ENCODE measurements around the gene ARF4.

Gene ARF4

GRCh38 chr3:57545636-57546268 is 51.4 kb downstream of the ARF4 start:
- Histone ChIP-seq H2AFZ (no peak overlapping the region), H3K9me3 (ENCODE audit: control insufficient read depth, low read length) (no peaks in the 10 kb centered on the region), H3K4me3 (ENCODE audit: low read depth, low read length) (no peak overlapping the region), H3K27me3 (ENCODE audit: control insufficient read depth, insufficient read depth, low read length) (no peaks in the 10 kb centered on the region), H3K79me2 (no peaks in the 10 kb centered on the region), H3K9ac (no peak overlapping the region), H3K27ac (no peak overlapping the region), H3K4me2 (ENCODE audit: low read length) (no peak overlapping the region), H3K36me3 (ENCODE audit: control insufficient read depth, insufficient read depth, low read length) (no peaks in the 10 kb centered on the region), H3K4me1 (peaks cover 5% of the 10 kb centered on the region)
- no peak for TF ChIP-seq CTCF (IDR thresholded peaks at IDR 0.05)

- Histone ChIP-seq H3K27me3 (ENCODE audit: control insufficient read depth, insufficient read depth, low read length) (no peaks in the 10 kb centered on the region), H3K79me2 (no peaks in the 10 kb centered on the region), H3K4me2 (ENCODE audit: low read length) (peak within 1 kb of the TSS; percentile 93), H3K4me1 (peaks cover 5% of the 10 kb centered on the region), H3K27ac (peak within 1 kb of the TSS; percentile 53), H3K4me3 (ENCODE audit: low read depth, low read length) (peak within 1 kb of the TSS; percentile 61), H3K9me3 (ENCODE audit: control insufficient read depth, low read length) (no peaks in the 10 kb centered on the region), H3K9ac (no peak within 1 kb of the TSS), H3K36me3 (ENCODE audit: control insufficient read depth, insufficient read depth, low read length) (no peaks in the 10 kb centered on the region), H2AFZ (peak within 1 kb of the TSS; percentile 67)
- no peak for TF ChIP-seq CTCF (IDR thresholded peaks at IDR 0.05)
Measured at GRCh38 chr3:57544181-57545125, 52.7 kb downstream of the ARF4 start, which contains the start of gene DNAH12. Gene DNAH12 (minus strand): TSS chr3:57544344. CDS start chr3:57542870, 1,474 bp downstream.

- no peak overlapping the region for H3K4me2 ChIP-seq (ENCODE audit: low read length)
- no peaks in the 10 kb centered on the region for H3K27me3 ChIP-seq (ENCODE audit: control insufficient read depth, insufficient read depth, low read length)
- no peaks in the 10 kb centered on the region for H3K9me3 ChIP-seq (ENCODE audit: control insufficient read depth, low read length)
- no peak overlapping the region for H3K4me3 ChIP-seq (ENCODE audit: low read depth, low read length)
- H3K36me3 ChIP-seq (ENCODE audit: control insufficient read depth, insufficient read depth, low read length), result no peaks in the 10 kb centered on the region
- no peak overlapping the region for H2AFZ ChIP-seq
- H3K9ac ChIP-seq, result no peak overlapping the region
- no peak overlapping the region for H3K27ac ChIP-seq
- no peaks in the 10 kb centered on the region for H3K79me2 ChIP-seq
- TF ChIP-seq CTCF (IDR thresholded peaks at IDR 0.05), result no peak
- H3K4me1 ChIP-seq, result no peaks in the 10 kb centered on the region
Measured at GRCh38 chr3:57538465-57538864, 58.7 kb downstream of the ARF4 start.

- no peaks in the 10 kb centered on the region for H3K79me2 ChIP-seq
- no peak overlapping the region for H2AFZ ChIP-seq
- H3K4me3 ChIP-seq (ENCODE audit: low read depth, low read length), result no peak overlapping the region
- H3K27ac ChIP-seq, result no peak overlapping the region
- H3K4me2 ChIP-seq (ENCODE audit: low read length), result no peak overlapping the region
- no peaks in the 10 kb centered on the region for H3K27me3 ChIP-seq (ENCODE audit: control insufficient read depth, insufficient read depth, low read length)
- TF ChIP-seq CTCF (IDR thresholded peaks at IDR 0.05), result no peak
- H3K36me3 ChIP-seq (ENCODE audit: control insufficient read depth, insufficient read depth, low read length), result no peaks in the 10 kb centered on the region
- no peaks in the 10 kb centered on the region for H3K9me3 ChIP-seq (ENCODE audit: control insufficient read depth, low read length)
- H3K4me1 ChIP-seq, result no peaks in the 10 kb centered on the region
- H3K9ac ChIP-seq, result no peak overlapping the region
Measured at GRCh38 chr3:57530071-57530608, 67.0 kb downstream of the ARF4 start.
